GM18868 (cell line): ENCODE results near the gene PSMD4.
A peak's percentile ranks its signal among the peaks of the same experiment; 100 is the strongest.
"Not testable (repeated sequence)": the region's sequence is repeated elsewhere in the genome, so short reads cannot be mapped to it uniquely, and the experiment has no call there.

Source experiments
- ATAC-seq: cut with Tn5 transposase; IDR thresholded peaks from one replicate; pipeline ENCODE4 v1.9.1; 2021; ENCODE audit warnings: mild to moderate bottlenecking, moderate library complexity; ENCODE audit not compliant: unreplicated experiment

PSMD4 gene

GRCh38 chr1:151254217-151255213 is at the start of gene PSMD4:
TSS of gene PSMD4 (plus strand) at chr1:151254734. CDS start at chr1:151254783, 49 bp downstream.
- peak; percentile 96 for ATAC-seq

DNA sequence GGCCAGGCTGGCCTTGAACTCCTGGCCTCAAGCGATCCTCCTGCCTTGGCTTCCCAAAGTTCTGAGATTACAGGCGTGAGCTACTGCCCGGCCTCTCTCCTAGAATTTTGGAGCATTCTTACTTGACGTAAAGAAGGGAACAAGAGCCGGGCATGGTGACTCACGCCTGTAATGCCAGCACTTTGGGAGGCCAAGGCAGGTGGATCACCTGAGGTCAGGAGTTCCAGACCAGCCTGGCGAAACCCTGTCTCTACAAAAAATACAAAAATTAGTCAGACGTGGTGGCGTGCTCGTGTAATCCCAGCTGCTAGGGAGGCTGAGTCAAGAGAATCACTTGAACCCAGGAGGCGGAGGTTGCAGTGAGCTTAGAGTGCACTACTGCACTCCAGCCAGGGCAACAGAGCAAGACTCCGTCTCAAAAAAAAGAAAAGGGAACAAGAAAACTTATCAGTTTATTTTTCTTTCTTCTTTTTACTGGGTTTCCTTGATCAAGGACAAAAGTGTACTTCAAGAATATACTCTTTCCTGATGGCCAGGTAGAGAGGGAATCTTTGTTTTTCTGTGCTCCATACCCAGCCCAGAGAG is 49.1 kb upstream of the PSMD4 start:
- not testable (repeated sequence) for ATAC-seq

GRCh38 chr1:151210830-151211229 is 43.7 kb upstream of the PSMD4 start:
- ATAC-seq = no peak

GRCh38 chr1:151211972-151212705 is 42.4 kb upstream of the PSMD4 start:
- no peak for ATAC-seq

DNA sequence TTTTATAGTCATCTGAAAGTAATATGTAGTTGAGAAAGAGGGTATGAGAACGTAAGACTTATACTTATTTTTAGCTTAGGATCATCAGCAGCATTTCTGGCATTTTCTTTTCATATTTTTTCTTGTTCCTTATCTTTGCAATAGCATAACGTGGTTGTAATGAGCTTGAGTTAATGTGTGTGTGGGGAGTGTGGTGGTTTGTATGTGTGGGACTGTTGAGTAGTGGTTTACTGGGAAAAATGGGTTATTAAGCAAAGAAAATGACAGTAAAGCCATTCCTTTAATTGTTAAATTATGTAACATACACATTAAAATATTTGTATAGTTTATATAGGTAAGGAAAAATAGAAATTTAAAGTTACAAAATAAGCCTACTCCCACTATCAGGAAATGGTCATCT is 41.0 kb upstream of the PSMD4 start:
- no peak for ATAC-seq

GRCh38 chr1:151221616-151222015 is 32.9 kb upstream of the PSMD4 start:
- no peak for ATAC-seq

- no peak for ATAC-seq
Observed at GRCh38 chr1:151222130-151222529, 32.4 kb upstream of the PSMD4 start.

DNA sequence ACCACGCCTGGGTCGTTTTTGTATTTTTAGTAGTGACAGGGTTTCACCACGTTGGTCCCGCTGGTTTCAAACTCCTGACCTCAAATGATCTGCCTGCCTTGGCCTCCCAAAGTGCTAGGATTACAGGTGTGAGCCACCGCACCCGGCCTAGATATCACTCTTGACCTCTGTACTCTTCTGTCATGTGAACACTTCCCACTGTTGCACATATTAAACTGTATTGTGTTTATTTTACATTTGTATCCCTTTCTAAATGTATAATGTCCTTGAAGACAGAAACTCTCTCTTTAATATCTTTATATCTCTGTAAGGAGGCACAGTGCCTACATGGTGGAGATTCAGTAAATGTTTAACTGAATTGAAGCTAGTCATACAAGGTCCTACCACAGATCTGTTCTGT is 19.3 kb upstream of the PSMD4 start:
- no peak for ATAC-seq

DNA sequence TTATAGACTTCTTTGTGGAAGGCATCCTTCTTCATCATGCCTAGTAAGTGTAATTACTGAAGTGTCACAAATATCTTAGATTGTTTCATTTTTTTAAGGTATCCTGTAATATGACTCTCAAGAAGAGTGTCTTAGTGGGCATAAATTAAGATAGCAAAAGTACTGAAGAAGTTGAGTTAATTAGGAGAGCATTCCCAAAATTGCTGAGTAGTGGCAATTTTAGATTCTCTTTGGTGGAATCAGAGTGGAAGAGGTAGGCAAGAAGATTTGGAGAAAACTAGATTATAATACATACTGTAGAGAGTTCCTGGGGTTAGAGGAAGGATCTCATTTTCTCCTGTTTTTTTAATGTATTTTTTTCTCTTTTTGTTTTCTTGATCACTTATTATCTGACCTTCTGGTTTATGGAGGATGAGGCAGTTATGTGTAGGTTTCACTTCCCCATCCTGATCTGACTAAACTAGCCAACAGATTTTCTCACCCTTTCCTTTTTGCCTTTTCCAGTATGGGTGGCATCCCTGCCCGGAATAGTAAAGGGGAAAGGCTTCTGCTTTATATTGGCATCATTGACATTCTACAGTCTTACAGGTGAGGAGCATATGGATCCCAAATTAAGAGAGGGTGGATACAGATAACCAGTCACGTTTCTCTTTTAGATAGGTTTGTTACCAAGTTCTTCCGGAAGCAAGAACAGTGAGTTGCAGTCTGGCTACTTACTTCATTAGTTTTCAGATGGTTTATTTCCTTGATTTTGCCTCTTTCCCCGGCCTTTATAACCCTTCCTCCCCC is 16.7 kb upstream of the PSMD4 start:
- ATAC-seq = no peak

DNA sequence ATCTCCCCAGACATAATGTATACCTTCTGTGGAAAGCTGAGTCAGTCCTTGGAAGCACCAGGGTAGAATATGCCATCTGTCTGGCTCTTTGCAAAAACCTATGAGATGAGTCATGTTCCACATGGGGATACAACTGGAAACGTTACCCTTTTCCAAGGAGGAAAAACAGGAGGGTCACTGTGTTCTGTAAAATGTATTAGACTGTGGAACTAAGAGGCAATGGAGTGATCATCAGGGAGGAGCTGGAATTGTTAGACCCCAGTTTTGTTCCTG is 16.1 kb upstream of the PSMD4 start:
- ATAC-seq = no peak

GRCh38 chr1:151242442-151242841 is 12.1 kb upstream of the PSMD4 start:
- ATAC-seq = no peak

DNA sequence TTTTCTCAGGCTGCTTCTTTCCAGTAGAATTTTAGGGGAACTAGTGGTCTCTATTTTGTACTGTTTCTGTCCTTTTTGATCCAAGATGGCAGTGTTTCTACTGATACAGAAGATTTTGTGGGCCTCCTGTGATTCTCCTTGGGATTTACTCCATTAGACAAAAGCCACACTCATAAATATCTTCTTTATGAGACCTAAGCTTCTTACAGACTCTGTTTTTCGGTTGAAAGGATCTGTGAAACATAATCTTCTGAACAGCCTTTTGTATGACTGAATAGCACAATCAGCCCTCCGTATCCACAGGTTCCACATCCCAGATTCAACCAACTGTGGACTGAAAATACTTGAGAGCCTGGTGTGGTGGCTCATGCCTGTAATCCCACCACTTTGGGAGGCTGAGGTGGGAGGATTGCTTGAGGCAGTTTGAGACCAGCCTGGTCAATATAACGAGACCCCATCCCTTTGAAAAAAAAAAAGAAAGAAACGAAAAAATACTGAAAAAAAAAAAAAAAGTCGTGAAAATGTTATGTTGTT is 10.8 kb upstream of the PSMD4 start:
- no peak for ATAC-seq

DNA sequence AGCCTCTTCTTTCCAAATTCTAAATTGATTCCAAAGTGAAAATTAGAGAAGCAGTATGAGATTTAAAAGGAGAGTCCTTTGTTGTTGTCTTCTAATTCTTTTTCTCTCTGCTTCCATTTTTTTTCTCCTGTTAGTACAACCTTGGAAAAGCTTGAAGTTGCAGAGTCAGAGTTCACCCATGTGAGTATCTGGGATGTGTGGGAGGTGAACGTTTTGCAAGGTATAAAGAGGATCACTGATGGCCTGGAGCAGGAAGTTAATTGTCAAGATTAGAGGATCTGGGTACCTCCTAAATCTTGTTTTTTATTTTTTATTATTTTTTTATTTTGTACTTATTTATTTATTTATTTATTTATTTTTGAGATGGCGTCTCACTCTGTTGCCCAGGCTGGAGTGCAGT is 7.7 kb upstream of the PSMD4 start:
- ATAC-seq = no peak

- ATAC-seq = no peak
Observed at GRCh38 chr1:151251656-151252470, 2.7 kb upstream of the PSMD4 start.

- no peak for ATAC-seq
Observed at GRCh38 chr1:151255381-151255780, 847 bp downstream of the PSMD4 start.

DNA sequence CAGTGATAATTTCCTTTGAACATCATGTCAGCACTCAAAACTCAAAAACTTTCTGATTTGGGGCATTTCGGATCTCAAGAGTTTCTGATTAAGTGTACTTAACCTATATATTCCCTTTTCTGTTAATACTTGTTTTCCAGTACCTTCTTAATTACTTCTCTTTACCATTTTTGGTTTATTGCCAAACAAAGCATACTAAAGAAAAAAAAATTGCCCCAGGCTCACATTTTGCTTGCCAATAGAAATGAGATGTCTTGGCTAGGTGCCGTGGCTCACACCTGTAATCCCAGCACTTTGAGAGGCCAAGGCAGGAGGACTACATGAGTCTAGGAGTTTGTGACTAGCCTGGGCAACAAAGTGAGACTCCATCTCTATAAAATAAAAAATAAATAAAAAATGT is 4.8 kb downstream of the PSMD4 start:
- no peak for ATAC-seq

DNA sequence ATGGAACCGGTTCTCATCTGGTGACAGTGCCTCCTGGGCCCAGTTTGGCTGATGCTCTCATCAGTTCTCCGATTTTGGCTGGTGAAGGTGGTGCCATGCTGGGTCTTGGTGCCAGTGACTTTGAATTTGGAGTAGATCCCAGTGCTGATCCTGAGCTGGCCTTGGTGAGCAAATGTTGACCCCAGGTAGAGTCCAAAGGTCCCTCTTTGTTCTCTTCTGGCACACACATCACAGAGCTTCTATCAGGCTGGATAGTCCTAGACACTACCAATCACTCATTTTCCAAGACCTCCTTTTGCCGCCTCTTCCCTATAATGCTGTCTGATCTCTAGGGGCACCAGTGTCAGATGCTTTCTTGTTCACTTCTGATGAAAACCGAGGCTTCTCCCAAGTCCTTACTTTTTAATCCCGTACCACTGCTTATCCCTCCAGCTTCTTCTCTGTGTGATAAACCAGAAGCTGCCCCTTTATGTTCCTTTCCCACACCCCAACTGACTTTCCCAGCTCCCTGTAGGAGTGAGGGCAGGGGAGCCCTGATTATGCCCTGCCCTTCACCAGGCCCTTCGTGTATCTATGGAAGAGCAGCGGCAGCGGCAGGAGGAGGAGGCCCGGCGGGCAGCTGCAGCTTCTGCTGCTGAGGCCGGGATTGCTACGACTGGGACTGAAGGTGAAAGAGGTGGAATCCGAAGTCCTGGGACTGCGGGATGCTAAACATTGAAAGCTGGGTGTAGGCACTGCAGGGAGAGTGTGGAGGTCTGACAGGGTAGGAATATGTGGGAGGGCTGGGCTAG is 11.1 kb downstream of the PSMD4 start:
- no peak for ATAC-seq

- no peak for ATAC-seq
Observed at GRCh38 chr1:151266315-151266714, 11.8 kb downstream of the PSMD4 start.

- ATAC-seq = no peak
Observed at GRCh38 chr1:151266821-151267220, 12.3 kb downstream of the PSMD4 start.
